Natural killer cell treated with Interleukin-12 subunit alpha and Interleukin-12 subunit beta and Interleukin-15 and Interleukin-18, amount 100 ng/mL, for 72 hours (primary cell): ENCODE results near the gene CSNK1G1. TPM values are rescaled to one million over a fixed set of nuclear protein-coding genes. Genes with fewer than 3 reads are reported as not detected.

Source experiments
- ATAC-seq, 2 donors: fragments of 150-1000 bp; cut with Tn5 transposase in 1 of 2; sonication (Bioruptor Pico), chemical (Tn5 transposase) in 1 of 2; 2 replicates each; pipeline ENCODE4 v1.10.0; 2021
- DNase-seq: peaks from one replicate; pipeline ENCODE4 v3.0.0; 2022; ENCODE audit warnings: low spot score
- H3K27ac Mint-ChIP-seq, 2 donors: 1 replicate in 1 of 2; 2 replicates in 1 of 2; pipeline ENCODE4 v1.8.0; 2022; ENCODE audit warnings: mixed read lengths in 2 of 2, mild to moderate bottlenecking in 1 of 2, moderate library complexity in 1 of 2
- H3K27me3 Mint-ChIP-seq, 2 donors: 1 replicate in 1 of 2; 2 replicates in 1 of 2; pipeline ENCODE4 v1.8.0; 2022; ENCODE audit warnings: mixed read lengths in 2 of 2
- H3K36me3 Mint-ChIP-seq: one replicate; pipeline ENCODE4 v1.8.0; 2022; ENCODE audit warnings: mixed read lengths
- H3K4me1 Mint-ChIP-seq, 2 donors: 1 replicate in 1 of 2; 2 replicates in 1 of 2; pipeline ENCODE4 v1.8.0; 2022; ENCODE audit warnings: low read depth in 2 of 2, mixed read lengths in 2 of 2, mild to moderate bottlenecking in 1 of 2
- H3K4me3 Mint-ChIP-seq: one replicate; pipeline ENCODE4 v1.8.0; 2022; ENCODE audit warnings: mixed read lengths
- H3K9me3 Mint-ChIP-seq: 2 replicates; pipeline ENCODE4 v1.8.0; 2022; ENCODE audit warnings: mixed read lengths
- total RNA-seq, 2 donors: library from RNA; stranded (reverse); gene quantifications; one replicate each; pipeline ENCODE4 v1.2.3, GENCODE V29; 2022

The CSNK1G1 gene
- total RNA-seq, 2 donors from 2014 or later = 35.4 to 47.5 TPM

- DNase-seq (no peak), ATAC-seq (no peak)
- Mint-ChIP-seq H3K27me3 (no peaks in the 10 kb centered on the region), H3K9me3 (no peaks in the 10 kb centered on the region), H3K4me1 (peaks cover 28 to 34% of the 10 kb centered on the region in 2 donors), H3K36me3 (peaks cover 16% of the 10 kb centered on the region), H3K4me3 (no peak overlapping the region), H3K27ac (no peak overlapping the region)
These were observed 91.5 kb downstream of the CSNK1G1 start for GRCh38 chr15:64264502-64264901.

GRCh38 chr15:64263567-64263966 is 92.4 kb downstream of the CSNK1G1 start:
- ATAC-seq (no peak), DNase-seq (no peak)
- H3K4me1 Mint-ChIP-seq = peaks cover 28 to 34% of the 10 kb centered on the region in 2 donors
- H3K27me3 Mint-ChIP-seq = no peaks in the 10 kb centered on the region
- peaks cover 16% of the 10 kb centered on the region for H3K36me3 Mint-ChIP-seq
- no peak overlapping the region for H3K27ac Mint-ChIP-seq
- no peaks in the 10 kb centered on the region for H3K9me3 Mint-ChIP-seq
- H3K4me3 Mint-ChIP-seq = no peak overlapping the region

- no peaks in the 10 kb centered on the region for H3K36me3 Mint-ChIP-seq
- H3K27me3 Mint-ChIP-seq = no peaks in the 10 kb centered on the region
- H3K4me3 Mint-ChIP-seq = no peak overlapping the region
- ATAC-seq (no peak), DNase-seq (no peak)
- H3K27ac Mint-ChIP-seq = no peak overlapping the region
- no peaks in the 10 kb centered on the region for H3K9me3 Mint-ChIP-seq
- peaks cover 5 to 13% of the 10 kb centered on the region in 2 donors for H3K4me1 Mint-ChIP-seq
These were observed 99.9 kb downstream of the CSNK1G1 start for GRCh38 chr15:64256051-64256450.

- Mint-ChIP-seq H3K36me3 (no peaks in the 10 kb centered on the region), H3K4me1 (peaks cover 26 to 32% of the 10 kb centered on the region in 2 donors), H3K27me3 (no peaks in the 10 kb centered on the region), H3K9me3 (no peaks in the 10 kb centered on the region), H3K27ac (peak overlapping the region in 1 of 2 donors; percentile 43), H3K4me3 (no peak overlapping the region)
- DNase-seq (no peak), ATAC-seq (no peak)
These were observed 104.3 kb downstream of the CSNK1G1 start for GRCh38 chr15:64251658-64252057.

- H3K9me3 Mint-ChIP-seq = no peaks in the 10 kb centered on the region
- H3K27me3 Mint-ChIP-seq = no peaks in the 10 kb centered on the region
- H3K27ac Mint-ChIP-seq = peak overlapping the region in 1 of 2 donors; percentile 43
- peaks cover 28 to 38% of the 10 kb centered on the region in 2 donors for H3K4me1 Mint-ChIP-seq
- no peak overlapping the region for H3K4me3 Mint-ChIP-seq
- no peaks in the 10 kb centered on the region for H3K36me3 Mint-ChIP-seq
- ATAC-seq (peak in 1 of 2 donors; percentile 59), DNase-seq (no peak)
These were observed 104.9 kb downstream of the CSNK1G1 start for GRCh38 chr15:64251121-64251520.

- Mint-ChIP-seq H3K27ac (no peak overlapping the region), H3K27me3 (no peaks in the 10 kb centered on the region), H3K9me3 (no peaks in the 10 kb centered on the region), H3K4me1 (peaks cover 29 to 47% of the 10 kb centered on the region in 2 donors), H3K4me3 (no peak overlapping the region), H3K36me3 (peaks cover 1% of the 10 kb centered on the region)
- ATAC-seq (no peak), DNase-seq (no peak)
These were observed 105.9 kb downstream of the CSNK1G1 start for GRCh38 chr15:64249883-64250575.

- ATAC-seq (no peak), DNase-seq (no peak)
- Mint-ChIP-seq H3K4me1 (peaks cover 33 to 53% of the 10 kb centered on the region in 2 donors), H3K27me3 (no peaks in the 10 kb centered on the region), H3K9me3 (no peaks in the 10 kb centered on the region), H3K27ac (no peak overlapping the region), H3K4me3 (no peak overlapping the region), H3K36me3 (peaks cover 4% of the 10 kb centered on the region)
These were observed 106.6 kb downstream of the CSNK1G1 start for GRCh38 chr15:64249406-64249805.

- peak; percentile 66 for ATAC-seq
- no peaks in the 10 kb centered on the region for H3K9me3 Mint-ChIP-seq
- peaks cover 33 to 53% of the 10 kb centered on the region in 2 donors for H3K4me1 Mint-ChIP-seq
- H3K27ac Mint-ChIP-seq = peak overlapping the region in 1 of 2 donors; percentile 66
- no peaks in the 10 kb centered on the region for H3K27me3 Mint-ChIP-seq
- H3K36me3 Mint-ChIP-seq = peaks cover 4% of the 10 kb centered on the region
- H3K4me3 Mint-ChIP-seq = peak overlapping the region; percentile 62
- DNase-seq = no peak
These were observed 107.9 kb downstream of the CSNK1G1 start for GRCh38 chr15:64247906-64248541.

- Mint-ChIP-seq H3K27ac (peak overlapping the region; percentile 24 to 66), H3K9me3 (no peaks in the 10 kb centered on the region), H3K27me3 (no peaks in the 10 kb centered on the region), H3K36me3 (peaks cover 4% of the 10 kb centered on the region), H3K4me3 (peak overlapping the region; percentile 62), H3K4me1 (peaks cover 33 to 53% of the 10 kb centered on the region in 2 donors)
- DNase-seq (no peak), ATAC-seq (no peak)
These were observed 108.5 kb downstream of the CSNK1G1 start for GRCh38 chr15:64247535-64247905.

- peak overlapping the region; percentile 24 to 66 for H3K27ac Mint-ChIP-seq
- H3K36me3 Mint-ChIP-seq = peaks cover 8% of the 10 kb centered on the region
- H3K9me3 Mint-ChIP-seq = no peaks in the 10 kb centered on the region
- H3K4me1 Mint-ChIP-seq = peaks cover 33 to 53% of the 10 kb centered on the region in 2 donors
- DNase-seq (peak; percentile 73), ATAC-seq (peak; percentile 97 to 98)
- no peaks in the 10 kb centered on the region for H3K27me3 Mint-ChIP-seq
- peak overlapping the region; percentile 62 for H3K4me3 Mint-ChIP-seq
These were observed 109.4 kb downstream of the CSNK1G1 start for GRCh38 chr15:64246364-64247189.

- peak overlapping the region in 1 of 2 donors; percentile 66 for H3K27ac Mint-ChIP-seq
- no peak overlapping the region for H3K4me3 Mint-ChIP-seq
- H3K36me3 Mint-ChIP-seq = peaks cover 11% of the 10 kb centered on the region
- no peaks in the 10 kb centered on the region for H3K27me3 Mint-ChIP-seq
- ATAC-seq (no peak), DNase-seq (no peak)
- peaks cover 34 to 48% of the 10 kb centered on the region in 2 donors for H3K4me1 Mint-ChIP-seq
- H3K9me3 Mint-ChIP-seq = no peaks in the 10 kb centered on the region
These were observed 110.6 kb downstream of the CSNK1G1 start for GRCh38 chr15:64245405-64245804.

GRCh38 chr15:64237677-64238076 is 118.3 kb downstream of the CSNK1G1 start:
- no peak overlapping the region for H3K4me3 Mint-ChIP-seq
- ATAC-seq = no peak
- H3K27ac Mint-ChIP-seq = no peak overlapping the region
- no peaks in the 10 kb centered on the region for H3K9me3 Mint-ChIP-seq
- peaks cover 7% of the 10 kb centered on the region for H3K36me3 Mint-ChIP-seq
- no peak for DNase-seq
- no peaks in the 10 kb centered on the region for H3K27me3 Mint-ChIP-seq
- peaks cover 36 to 37% of the 10 kb centered on the region in 2 donors for H3K4me1 Mint-ChIP-seq

- ATAC-seq (no peak), DNase-seq (no peak)
- H3K4me3 Mint-ChIP-seq = no peak overlapping the region
- no peaks in the 10 kb centered on the region for H3K9me3 Mint-ChIP-seq
- no peaks in the 10 kb centered on the region for H3K27me3 Mint-ChIP-seq
- peaks cover under 1% of the 10 kb centered on the region for H3K36me3 Mint-ChIP-seq
- peaks cover 39 to 41% of the 10 kb centered on the region in 2 donors for H3K4me1 Mint-ChIP-seq
- no peak overlapping the region for H3K27ac Mint-ChIP-seq
These were observed 119.6 kb downstream of the CSNK1G1 start for GRCh38 chr15:64236156-64236894.
